T-cell (primary cell): ENCODE data around the gene ZNF599. TPM values are rescaled to one million over a fixed set of nuclear protein-coding genes. Genes with fewer than 3 reads are reported as not detected.
A peak's percentile ranks its signal among the peaks of the same experiment; 100 is the strongest.

ENCODE experiments used
- ATAC-seq, 4 experiments: fragments of 200-7000 bp in 3 of 4; fragments of 150-1000 bp in 1 of 4; cut with Tn5 transposase; replicated peaks in 1 of 4; 1 replicate in 3 of 4; 2 replicates in 1 of 4; pipeline ENCODE4 v1.10.0; 2021; ENCODE audit warnings: moderate library complexity in 3 of 4, mild to moderate bottlenecking in 2 of 4, moderate number of reproducible peaks in 1 of 4
- CTCF ChIA-PET, 2 donors: fragments of 300-600 bp; sonication (Branson Sonifier 250); formaldehyde crosslinking; loops; one replicate each; lab custom pipeline; 2022; ENCODE audit warnings: antibody characterized with exemption in 2 of 2; lab: Charles Lee
- POLR2A ChIA-PET, 2 donors: fragments of 300-600 bp; sonication (Branson Sonifier 250); formaldehyde crosslinking; loops; one replicate each; lab custom pipeline; 2022; ENCODE audit warnings: antibody characterized with exemption in 2 of 2; lab: Charles Lee
- DNase-seq, 35 experiments: peaks; one replicate each; pipeline versions ENCODE4 v3.0.0 to v3.0.0-alpha.2; 2013 to 2023
- H3K27ac ChIP-seq: one replicate; pipeline ENCODE4 v1.5.1; 2013; ENCODE audit warnings: low read length
- H3K27me3 ChIP-seq, 2 experiments: replicated peaks in 1 of 2; 1 replicate in 1 of 2; 2 replicates in 1 of 2; pipeline versions ENCODE4 v1.6.1 to v1.7.0; 2013; ENCODE audit warnings: low read length in 1 of 2, mixed read lengths in 1 of 2; ENCODE audit not compliant: control insufficient read depth in 2 of 2, insufficient read depth in 2 of 2; ENCODE audit errors: extremely low read depth in 1 of 2
- H3K36me3 ChIP-seq, 2 donors: 1 replicate in 1 of 2; 2 replicates in 1 of 2; pipeline versions ENCODE4 v1.6.1 to v1.7.0; 2013; ENCODE audit warnings: low read length in 1 of 2; ENCODE audit not compliant: control insufficient read depth in 2 of 2, insufficient read depth in 1 of 2; ENCODE audit errors: extremely low read depth in 1 of 2
- H3K4me1 ChIP-seq, 2 experiments: 1 replicate in 1 of 2; 2 replicates in 1 of 2; pipeline versions ENCODE4 v1.6.1 to v1.7.0; 2013; ENCODE audit warnings: low read length in 2 of 2, mixed read lengths in 1 of 2; ENCODE audit not compliant: insufficient read depth in 2 of 2, control insufficient read depth in 1 of 2; ENCODE audit errors: extremely low read depth in 1 of 2
- H3K4me3 ChIP-seq, 2 donors: 1 replicate in 1 of 2; 2 replicates in 1 of 2; pipeline versions ENCODE4 v1.5.1 to v1.7.0; 2013; ENCODE audit warnings: mild to moderate bottlenecking in 2 of 2, low read length in 1 of 2, moderate library complexity in 1 of 2; ENCODE audit not compliant: control insufficient read depth in 1 of 2; ENCODE audit errors: extremely low read depth in 1 of 2
- H3K9me3 ChIP-seq: 2 replicates; pipeline ENCODE4 v1.7.0; 2013
- H3K27ac Mint-ChIP-seq, 2 donors: one replicate each; pipeline ENCODE4 v1.8.0; 2020 to 2021; ENCODE audit warnings: mild to moderate bottlenecking in 2 of 2, mixed read lengths in 2 of 2
- H3K27me3 Mint-ChIP-seq, 2 donors: one replicate each; pipeline ENCODE4 v1.8.0; 2021 to 2022; ENCODE audit warnings: mixed read lengths in 2 of 2
- H3K36me3 Mint-ChIP-seq: one replicate; pipeline ENCODE4 v1.8.0; 2021; ENCODE audit warnings: mixed read lengths
- H3K4me1 Mint-ChIP-seq, 3 donors: one replicate each; pipeline ENCODE4 v1.8.0; 2020 to 2022; ENCODE audit warnings: mixed read lengths in 3 of 3, mild to moderate bottlenecking in 1 of 3
- H3K4me3 Mint-ChIP-seq, 3 donors: one replicate each; pipeline ENCODE4 v1.8.0; 2020 to 2022; ENCODE audit warnings: mild to moderate bottlenecking in 3 of 3, mixed read lengths in 3 of 3, moderate library complexity in 3 of 3
- H3K9me3 Mint-ChIP-seq, 3 donors: one replicate each; pipeline ENCODE4 v1.8.0; 2020 to 2022; ENCODE audit warnings: mixed read lengths in 3 of 3
- WGBS: methylation state at CpG from one replicate; pipeline ENCODE4 v1.1.5; 2013; ENCODE audit warnings: missing lambda C conversion rate; ENCODE audit not compliant: insufficient coverage; 5-methylcytosine and 5-hydroxymethylcytosine counted together
- total RNA-seq, 35 experiments: library from RNA in 6 of 35; stranded (reverse) in 6 of 35; fragments of 120-200 nt in 1 of 35; gene quantifications; one replicate each; pipeline versions ENCODE4 v1.2.1 to v1.2.4 and lab custom pipeline; 2013 to 2026

The ZNF599 gene
- total RNA-seq, 5 donors from 2014 or later (not counting 1 experiment from before 2014, with no cell fraction given): 4.1 to 12.6 (median 8.1) TPM

DNA sequence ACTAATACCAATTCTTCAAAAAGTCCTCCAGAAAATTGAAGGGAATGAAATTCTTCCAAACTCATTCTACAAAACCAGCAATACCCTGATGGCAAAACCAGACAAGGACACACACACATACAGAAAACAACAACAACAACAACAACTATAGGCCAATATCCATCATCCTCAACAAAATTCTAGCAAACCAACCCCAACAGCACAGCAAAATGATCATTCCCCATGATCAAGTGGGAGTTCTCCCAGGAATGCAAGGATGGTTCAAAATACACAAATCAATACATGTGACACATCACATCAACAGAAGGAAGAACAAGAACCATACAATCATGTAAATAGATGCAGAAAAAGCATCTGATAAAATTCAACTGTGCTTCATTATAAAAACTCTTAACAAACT is 57.7 kb downstream of the ZNF599 start:
- Histone ChIP-seq H3K36me3 (no peaks in the 10 kb centered on the region), H3K27me3 (peaks cover 0 to 11% of the 10 kb centered on the region in 2 experiments), H3K27ac (no peak overlapping the region), H3K4me1 (no peaks in the 10 kb centered on the region), H3K4me3 (no peak overlapping the region), H3K9me3 (peaks cover 3% of the 10 kb centered on the region)
- peaks cover 4% of the 10 kb centered on the region for H3K36me3 Mint-ChIP-seq
- DNase-seq (no peak), ATAC-seq (no peak)
- H3K27me3 Mint-ChIP-seq: peaks cover 25 to 30% of the 10 kb centered on the region in 2 donors
- peak overlapping the region in 1 of 2 donors; percentile 13 for H3K27ac Mint-ChIP-seq
- POLR2A ChIA-PET: no interaction called here
- peaks cover 5 to 15% (median 7%) of the 10 kb centered on the region in 3 donors for H3K9me3 Mint-ChIP-seq
- H3K4me1 Mint-ChIP-seq: no peaks in the 10 kb centered on the region
- CTCF ChIA-PET: interaction anchor here in 1 of 2 donors (0.9 kb wide), 1 partner anchor 76 kb away, joined by 3 read pairs; no protein-coding TSS in a partner anchor
- no peak overlapping the region for H3K4me3 Mint-ChIP-seq

GRCh38 chr19:34713262-34713637 is 59.8 kb downstream of the ZNF599 start:
- Histone ChIP-seq H3K27me3 (peaks cover 0 to 9% of the 10 kb centered on the region in 2 experiments), H3K4me3 (no peak overlapping the region), H3K4me1 (no peaks in the 10 kb centered on the region), H3K36me3 (no peaks in the 10 kb centered on the region), H3K27ac (no peak overlapping the region), H3K9me3 (peaks cover 3% of the 10 kb centered on the region)
- DNase-seq (no peak), ATAC-seq (no peak)
- H3K4me3 Mint-ChIP-seq: no peak overlapping the region
- peaks cover 30 to 38% of the 10 kb centered on the region in 2 donors for H3K27me3 Mint-ChIP-seq
- H3K27ac Mint-ChIP-seq: no peak overlapping the region
- no peaks in the 10 kb centered on the region for H3K4me1 Mint-ChIP-seq
- H3K9me3 Mint-ChIP-seq: peaks cover 5 to 15% (median 7%) of the 10 kb centered on the region in 3 donors
- peaks cover 4% of the 10 kb centered on the region for H3K36me3 Mint-ChIP-seq
- no CpG with 5 or more reads among the region's 2 CpGs for WGBS
- CTCF ChIA-PET: interaction anchor here (0.6 to 4.4 kb wide), 3 partner anchors 73 to 1282 kb away, joined by 4 to 24 read pairs (median 18); no protein-coding TSS in a partner anchor
- POLR2A ChIA-PET: no interaction called here

DNA sequence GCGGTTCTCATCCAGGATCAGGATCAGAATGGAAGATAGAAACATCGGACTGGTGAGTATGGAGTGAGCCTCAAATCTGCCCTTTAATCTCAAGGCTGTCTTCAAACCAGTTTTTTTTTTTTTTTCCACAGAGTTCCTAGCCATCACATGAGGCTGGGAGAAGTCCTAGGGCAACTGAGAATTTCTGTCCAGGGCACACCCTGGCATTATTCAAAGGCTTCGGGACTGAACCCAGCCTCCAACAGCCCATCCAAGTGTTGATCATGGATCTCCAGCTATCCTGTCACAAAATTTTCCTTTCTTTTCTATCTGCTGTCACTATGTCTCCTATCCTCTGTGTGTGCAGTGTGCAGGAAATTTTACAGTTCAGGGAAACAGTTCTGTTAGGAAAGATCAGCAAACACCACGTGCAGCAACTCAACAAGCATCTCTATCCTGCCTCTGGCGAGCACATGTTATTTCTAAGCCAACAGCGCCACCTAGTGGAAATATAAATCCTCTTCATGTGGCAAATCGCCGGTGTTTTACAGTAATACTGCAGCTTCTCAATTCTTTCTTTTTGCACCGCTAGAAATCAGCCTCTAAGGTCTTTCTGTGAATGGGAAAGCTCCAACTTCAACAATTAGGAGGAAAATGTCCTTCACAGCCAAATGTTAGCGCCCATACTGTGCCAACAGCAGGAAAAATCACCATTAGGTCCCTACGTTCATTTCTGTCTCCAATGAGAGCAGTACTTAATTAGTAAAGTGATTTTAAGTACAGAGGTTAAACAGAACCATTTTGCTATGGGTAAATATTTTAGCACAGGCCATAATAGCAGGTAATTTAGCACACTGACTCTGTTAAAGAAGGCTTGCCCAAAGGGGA is 60.4 kb downstream of the ZNF599 start:
- Mint-ChIP-seq H3K27me3 (peaks cover 33 to 37% of the 10 kb centered on the region in 2 donors), H3K4me3 (no peak overlapping the region), H3K9me3 (peaks cover 5 to 15% (median 7%) of the 10 kb centered on the region in 3 donors), H3K27ac (no peak overlapping the region), H3K36me3 (peaks cover 4% of the 10 kb centered on the region), H3K4me1 (no peaks in the 10 kb centered on the region)
- ATAC-seq (peak; percentile 58 to 67 (median 64)), DNase-seq (peak in 34 of 35 experiments; percentile 9 to 90 (median 48))
- CTCF ChIA-PET: interaction anchor here (0.6 to 4.4 kb wide), 6 partner anchors 72 to 1282 kb away, joined by 3 to 24 read pairs (median 6); no protein-coding TSS in a partner anchor
- no peaks in the 10 kb centered on the region for H3K4me1 ChIP-seq
- no peak overlapping the region for H3K4me3 ChIP-seq
- H3K27me3 ChIP-seq: peaks cover 0 to 11% of the 10 kb centered on the region in 2 experiments
- H3K9me3 ChIP-seq: peaks cover 3% of the 10 kb centered on the region
- POLR2A ChIA-PET: interaction anchor here in 1 of 2 donors (0.7 kb wide), 1 partner anchor 80 kb away, joined by 3 read pairs; no protein-coding TSS in a partner anchor
- 34% methylated on average over 4 of the region's 11 CpGs for WGBS
- H3K27ac ChIP-seq: no peak overlapping the region
- no peaks in the 10 kb centered on the region for H3K36me3 ChIP-seq

DNA sequence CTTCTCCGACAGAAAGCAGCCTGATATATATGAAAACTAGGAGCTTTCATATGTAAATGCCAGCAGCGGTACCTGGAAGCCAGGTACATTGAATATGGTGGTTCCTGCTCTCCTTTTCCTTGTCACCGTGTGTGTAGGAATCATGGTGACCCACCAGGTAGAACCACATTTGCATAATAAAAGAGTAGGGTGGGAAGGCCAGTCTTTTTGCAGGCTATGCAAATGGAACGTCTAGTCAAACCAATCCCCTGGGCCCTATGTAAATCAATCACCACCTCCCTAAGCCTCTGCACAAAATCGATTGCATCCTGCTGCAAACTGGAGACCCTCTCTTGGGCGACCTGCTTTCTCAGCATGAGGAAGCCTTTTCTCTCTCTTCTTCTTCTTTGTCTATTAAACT is 61.1 kb downstream of the ZNF599 start:
- POLR2A ChIA-PET: interaction anchor here in 1 of 2 donors (0.7 kb wide), 1 partner anchor 81 kb away, joined by 3 read pairs; no protein-coding TSS in a partner anchor
- peaks cover 0 to 14% of the 10 kb centered on the region in 2 experiments for H3K27me3 ChIP-seq
- 58% methylated on average over 3 of the region's 6 CpGs for WGBS
- no peaks in the 10 kb centered on the region for H3K4me1 ChIP-seq
- H3K4me1 Mint-ChIP-seq: no peaks in the 10 kb centered on the region
- no peak overlapping the region for H3K4me3 Mint-ChIP-seq
- CTCF ChIA-PET: interaction anchor here (0.6 to 4.4 kb wide), 7 partner anchors 35 to 894 kb away, joined by 3 to 24 read pairs (median 5); no protein-coding TSS in a partner anchor
- ATAC-seq (no peak), DNase-seq (no peak)
- no peak overlapping the region for H3K4me3 ChIP-seq
- peaks cover 35 to 38% of the 10 kb centered on the region in 2 donors for H3K27me3 Mint-ChIP-seq
- no peak overlapping the region for H3K27ac Mint-ChIP-seq
- peaks cover 5 to 21% (median 12%) of the 10 kb centered on the region in 3 donors for H3K9me3 Mint-ChIP-seq
- peaks cover 4% of the 10 kb centered on the region for H3K36me3 Mint-ChIP-seq
- H3K27ac ChIP-seq: no peak overlapping the region
- H3K9me3 ChIP-seq: peaks cover 3% of the 10 kb centered on the region
- H3K36me3 ChIP-seq: no peaks in the 10 kb centered on the region

Other genes starting within 250 kb of the ZNF599 start
- gene SCGB2B2, start 96.1 kb downstream of the ZNF599 start, total RNA-seq: 1 to 10 TPM in 1 of 5 donors, under 1 TPM in 4; 0.16 to 1.4 (median 0.64) TPM
- 10 to 100 TPM; 18.1 to 41.6 (median 35.7) TPM for gene ZNF302, start 95.5 kb downstream of the ZNF599 start, total RNA-seq
- 10 to 100 TPM in 3 of 5 donors, 1 to 10 TPM in 2; 4.5 to 22.9 (median 17.7) TPM for gene ZNF181, start 39.0 kb downstream of the ZNF599 start, total RNA-seq
- 10 to 100 TPM in 2 of 5 donors, 1 to 10 TPM in 3; 3.2 to 10.5 (median 8.7) TPM for gene ZNF30, start 153.7 kb upstream of the ZNF599 start, total RNA-seq
- gene ZNF792, start 191.0 kb upstream of the ZNF599 start, total RNA-seq: 10 to 100 TPM; 14.1 to 29.0 (median 26.8) TPM
- gene GRAMD1A, start 227.1 kb upstream of the ZNF599 start, total RNA-seq: 100 to 1,000 TPM; 189 to 318 (median 227) TPM